Erythroblast (primary cell): ENCODE data around the gene RAB20.

Experiments used
- DNase-seq, 2 experiments: peaks; one replicate each; lab custom pipeline; 2025; lab: John Stamatoyannopoulos, UW
- GATA1 ChIP-seq: IDR thresholded peaks from 2 replicates; pipeline ENCODE4 v1.6.1; 2011; ENCODE audit warnings: low read depth, mild to moderate bottlenecking, control low read depth, low read length, moderate library complexity
- POLR2A ChIP-seq: IDR thresholded peaks from 2 replicates; pipeline ENCODE4 v1.6.1; 2011; ENCODE audit warnings: mild to moderate bottlenecking, low read length

RAB20 gene

GRCh38 chr13:110484290-110485048 lies 77.1 kb downstream of the RAB20 start:
- TF ChIP-seq GATA1, result no peak
- no peak for TF ChIP-seq POLR2A
- DNase-seq, result no peak

GRCh38 chr13:110483386-110483968 lies 78.0 kb downstream of the RAB20 start:
- no peak for DNase-seq
- TF ChIP-seq POLR2A (no peak), GATA1 (no peak)

DNA sequence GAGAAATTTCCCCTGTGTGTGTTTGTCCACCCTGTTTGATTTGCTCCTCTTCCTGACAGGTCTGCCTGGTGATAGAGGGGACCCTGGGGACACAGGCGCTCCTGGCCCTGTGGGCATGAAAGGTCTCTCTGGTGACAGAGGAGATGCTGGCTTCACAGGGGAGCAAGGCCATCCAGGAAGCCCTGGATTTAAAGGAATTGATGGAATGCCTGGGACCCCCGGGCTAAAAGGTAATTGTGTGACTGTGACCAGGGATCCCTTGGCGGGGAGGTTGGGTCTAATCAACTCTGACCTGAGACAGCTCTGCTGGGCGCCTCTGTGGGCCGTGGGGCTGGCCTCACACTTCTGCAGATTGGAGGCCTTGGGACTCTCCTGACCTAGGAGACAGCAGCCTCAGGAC lies 81.4 kb downstream of the RAB20 start:
- no peak for DNase-seq
- no peak for TF ChIP-seq GATA1
- TF ChIP-seq POLR2A, result no peak

DNA sequence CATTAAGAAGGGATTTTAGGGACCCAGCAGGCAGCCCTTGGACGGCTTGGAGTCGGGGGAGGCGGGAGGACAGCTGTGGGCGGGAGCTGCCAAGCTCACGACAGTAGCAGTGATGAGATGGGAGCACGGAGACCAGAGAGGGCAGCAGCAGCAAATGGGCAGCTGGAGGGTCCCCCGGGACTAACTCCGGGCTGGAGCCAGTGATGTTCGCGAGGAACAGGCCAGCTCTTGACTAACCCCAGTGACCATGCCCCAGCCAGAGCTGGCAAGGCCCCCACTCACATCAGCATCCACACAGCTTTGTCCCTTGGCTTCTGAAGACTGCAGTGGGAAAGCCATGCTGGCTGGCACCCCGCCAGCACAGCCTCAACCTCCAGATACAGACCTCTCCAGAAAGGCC lies 81.9 kb downstream of the RAB20 start:
- no peak for DNase-seq
- no peak for TF ChIP-seq POLR2A
- TF ChIP-seq GATA1, result no peak

GRCh38 chr13:110479215-110479545 lies 82.3 kb downstream of the RAB20 start:
- no peak for DNase-seq
- TF ChIP-seq POLR2A (no peak), GATA1 (no peak)

DNA sequence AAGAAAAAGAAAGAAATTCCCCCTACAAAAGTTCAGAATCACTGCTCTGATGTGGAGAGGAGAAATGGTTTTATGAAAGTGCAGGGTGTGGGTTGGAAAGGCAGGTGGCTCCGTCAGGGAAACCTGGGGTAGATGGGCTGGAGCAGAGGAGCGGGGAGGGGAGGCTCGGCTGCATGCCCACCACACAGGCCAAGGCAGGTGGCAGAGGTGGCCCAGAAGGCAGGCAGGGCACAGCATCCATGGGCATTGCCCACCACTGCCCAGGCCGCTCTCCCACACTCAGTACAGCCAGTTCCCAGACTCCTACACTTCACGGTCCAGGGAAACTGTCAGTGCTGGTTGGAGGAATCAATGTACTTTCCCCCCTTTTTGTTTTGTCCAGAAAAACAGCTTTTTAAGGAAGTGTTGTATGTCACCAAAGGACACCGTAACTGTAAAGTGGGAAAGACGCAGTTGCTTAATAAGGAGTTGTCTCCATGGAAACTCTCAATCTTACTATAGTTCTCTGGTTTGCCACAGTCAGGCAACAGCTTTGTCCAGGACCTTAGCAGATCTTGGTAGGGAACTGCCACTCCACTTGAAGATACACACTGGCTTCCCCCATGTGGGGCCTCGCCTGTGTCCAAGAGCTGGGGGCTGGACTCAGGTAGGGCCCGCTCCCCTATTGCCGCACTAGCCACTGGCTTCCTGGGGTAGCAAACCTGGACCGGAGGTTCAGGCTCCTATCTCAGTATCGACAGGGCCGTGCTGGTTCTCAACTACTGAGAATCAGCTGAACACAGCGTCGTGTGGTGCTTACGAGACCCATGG lies 82.9 kb downstream of the RAB20 start:
- no peak for DNase-seq
- TF ChIP-seq GATA1, result no peak
- no peak for TF ChIP-seq POLR2A

DNA sequence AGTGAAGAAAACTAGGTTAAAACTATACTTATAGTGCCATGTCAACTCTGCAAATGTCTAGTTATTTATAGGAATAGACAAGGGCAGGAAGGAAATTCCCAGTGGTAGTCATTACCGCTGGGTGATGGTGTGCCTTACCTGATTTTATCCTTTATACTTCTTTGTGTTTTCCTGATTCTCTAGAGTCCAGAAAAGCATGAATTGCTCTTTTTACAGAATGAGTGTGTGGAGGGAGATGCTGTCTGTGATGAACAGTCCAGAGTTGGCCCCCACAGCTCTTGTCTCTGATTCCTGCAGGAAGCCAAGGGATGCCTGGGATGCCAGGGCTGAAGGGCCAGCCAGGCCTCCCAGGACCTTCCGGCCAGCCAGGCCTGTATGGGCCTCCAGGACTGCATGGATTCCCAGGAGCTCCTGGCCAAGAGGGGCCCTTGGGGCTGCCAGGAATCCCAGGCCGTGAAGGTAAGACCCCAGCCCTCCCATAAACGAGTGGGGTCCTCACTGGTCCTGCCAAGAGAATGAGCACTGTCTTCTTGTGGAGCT lies 83.7 kb downstream of the RAB20 start:
- no peak for DNase-seq
- TF ChIP-seq GATA1 (no peak), POLR2A (no peak)

GRCh38 chr13:110476220-110476617 lies 85.3 kb downstream of the RAB20 start:
- no peak for DNase-seq
- TF ChIP-seq POLR2A, result no peak
- no peak for TF ChIP-seq GATA1

DNA sequence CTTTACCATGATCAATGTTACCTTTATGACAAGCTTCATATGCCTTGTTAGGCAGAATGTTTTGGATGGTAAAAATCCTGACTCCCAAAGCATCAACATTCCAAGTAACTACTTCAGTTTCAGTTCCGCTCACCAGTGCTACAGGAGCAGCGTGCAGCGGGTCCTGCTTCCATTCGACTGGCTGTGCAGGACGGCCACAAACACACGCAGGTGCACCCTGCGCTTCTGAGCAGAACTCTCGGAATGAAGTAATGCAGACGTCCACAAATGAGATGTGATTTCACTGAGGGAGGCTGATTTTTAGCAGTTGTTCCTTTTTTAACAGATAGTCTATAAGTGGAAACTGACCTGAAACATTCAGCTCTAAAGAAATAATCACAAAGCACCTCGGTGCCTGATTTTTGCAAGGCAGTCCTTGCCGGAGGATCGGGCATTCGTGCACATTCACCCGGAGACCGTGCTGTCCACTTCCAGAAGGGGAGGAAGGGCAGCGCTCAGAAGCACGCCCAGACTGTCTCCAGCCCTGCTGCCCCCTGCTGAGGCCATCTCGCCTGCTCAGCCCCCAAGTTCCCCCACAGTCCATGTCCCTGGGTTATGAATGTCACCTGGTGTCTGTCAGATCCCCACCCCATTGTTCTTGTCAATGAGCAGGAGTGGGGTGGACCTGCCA lies 85.8 kb downstream of the RAB20 start:
- no peak for TF ChIP-seq GATA1
- TF ChIP-seq POLR2A, result no peak
- no peak for DNase-seq

DNA sequence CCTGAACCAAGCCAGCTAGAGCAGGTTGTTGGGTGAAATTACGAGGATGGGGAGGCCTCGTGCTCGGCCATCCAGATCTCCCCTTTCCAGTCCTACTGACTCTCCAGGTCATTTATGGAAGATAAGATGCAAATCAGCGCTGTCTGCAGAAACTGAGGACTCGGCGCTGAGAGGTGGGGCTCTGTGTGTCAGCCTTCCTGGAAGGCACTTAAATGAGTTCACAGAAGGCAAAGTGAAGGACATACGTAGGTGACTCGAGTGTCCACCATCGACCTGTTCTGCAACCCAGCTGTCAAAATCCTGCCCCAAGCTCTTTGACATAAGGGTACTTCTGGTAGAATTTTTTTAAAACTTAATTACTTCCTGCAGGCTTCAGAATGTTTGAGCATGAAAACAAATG lies 86.4 kb downstream of the RAB20 start:
- no peak for DNase-seq
- TF ChIP-seq POLR2A (no peak), GATA1 (no peak)

DNA sequence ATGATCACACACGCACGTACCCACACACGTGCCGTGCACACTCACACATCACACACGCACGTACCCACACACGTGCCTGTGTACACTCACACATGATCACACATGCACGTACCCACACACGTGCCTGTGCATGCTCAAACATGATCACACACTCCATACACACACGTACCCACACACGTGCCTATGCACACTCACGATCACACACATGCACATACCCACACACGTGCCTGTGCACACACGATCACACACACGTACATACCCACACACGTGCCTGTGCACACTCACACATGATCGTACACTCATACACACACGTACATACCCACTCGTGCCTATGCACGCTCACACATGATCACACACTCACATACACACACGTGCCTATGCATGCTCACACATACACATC lies 86.8 kb downstream of the RAB20 start:
- no peak for DNase-seq
- no peak for TF ChIP-seq GATA1
- no peak for TF ChIP-seq POLR2A
